Endothelial cell of umbilical vein (primary cell): ENCODE results near the gene ANKIB1.

Experiments
- CTCF ChIP-seq, 2 donors: IDR thresholded peaks; 1 replicate in 1 of 2; 2 replicates in 1 of 2; pipeline ENCODE4 v1.5.1; 2011; ENCODE audit warnings: low read length in 2 of 2, mild to moderate bottlenecking in 2 of 2, moderate library complexity in 2 of 2, control low read depth in 1 of 2, inconsistent platforms in 1 of 2, low read depth in 1 of 2; ENCODE audit not compliant: insufficient read depth in 1 of 2; ENCODE audit errors: extremely low read depth in 1 of 2
- EZH2 ChIP-seq: IDR thresholded peaks from 2 replicates; pipeline ENCODE4 v1.6.1; 2012; ENCODE audit warnings: borderline replicate concordance, low read depth, mild to moderate bottlenecking, moderate library complexity, low read length, inconsistent platforms; ENCODE audit not compliant: severe bottlenecking
- GATA2 ChIP-seq: IDR thresholded peaks from 2 replicates; pipeline ENCODE4 v1.7.0; 2011; ENCODE audit warnings: low read depth, mild to moderate bottlenecking, moderate library complexity, mixed read lengths, low read length; ENCODE audit not compliant: insufficient read length, insufficient read depth
- MYC ChIP-seq: IDR thresholded peaks from one replicate; pipeline ENCODE4 v1.6.1; 2011; ENCODE audit warnings: mild to moderate bottlenecking, low read depth, low read length
- POLR2A ChIP-seq: IDR thresholded peaks from 2 replicates; pipeline ENCODE4 v1.6.1; 2012; ENCODE audit warnings: low read depth, mild to moderate bottlenecking, control low read depth, low read length
- POLR2AphosphoS5 ChIP-seq: IDR thresholded peaks from 2 replicates; pipeline ENCODE4 v1.6.1; 2012; ENCODE audit warnings: low read depth, mild to moderate bottlenecking, control low read depth, low read length, moderate library complexity; ENCODE audit not compliant: insufficient read depth

GRCh38 chr7:92402920-92403759 lies 157.4 kb downstream of the ANKIB1 start:
- TF ChIP-seq POLR2AphosphoS5 (no peak), CTCF (IDR thresholded peaks at IDR 0.05; ENCODE audit: extremely low read depth in 1 of 2, insufficient read depth in 1 of 2, low read depth in 1 of 2, low read length in 2 of 2) (no peak), MYC (no peak), GATA2 (no peak), EZH2 (no peak), POLR2A (no peak)
